Stomach (tissue), 9 donors: ENCODE measurements around the gene HSPG2. TPM values are rescaled to one million over a fixed set of nuclear protein-coding genes. Genes with fewer than 3 reads are reported as not detected.
"Not testable (repeated sequence)": the region's sequence is repeated elsewhere in the genome, so short reads cannot be mapped to it uniquely, and the experiment has no call there.

ENCODE experiments used
- DNase-seq, 2 donors: peaks; one replicate each; pipeline versions ENCODE4 v3.0.0 to v3.0.0-alpha.2; 2013 to 2019
- H3K27ac ChIP-seq, 5 donors: fragments of 200-600 bp in 4 of 5; sonication (generic) in 4 of 5; one replicate each; pipeline ENCODE4 v1.5.1; 2013 to 2019; ENCODE audit warnings: mild to moderate bottlenecking in 1 of 5, moderate library complexity in 1 of 5
- H3K27me3 ChIP-seq, 3 donors: fragments of 200-600 bp; sonication (generic); one replicate each; pipeline ENCODE4 v1.5.1; 2017 to 2019; ENCODE audit warnings: mixed run types in 1 of 3
- H3K36me3 ChIP-seq, 4 donors: fragments of 200-600 bp; sonication (generic); 1 replicate in 3 of 4; 2 replicates in 1 of 4; pipeline ENCODE4 v1.5.1; 2016 to 2019
- H3K4me1 ChIP-seq, 4 donors: fragments of 200-600 bp; sonication (generic); one replicate each; pipeline ENCODE4 v1.5.1; 2016 to 2019
- H3K4me3 ChIP-seq, 4 donors: fragments of 200-600 bp; sonication (generic) in 3 of 4; one replicate each; pipeline ENCODE4 v1.5.1; 2016 to 2019; ENCODE audit warnings: mild to moderate bottlenecking in 1 of 4
- H3K9me3 ChIP-seq, 4 donors: fragments of 200-600 bp; sonication (generic); one replicate each; pipeline ENCODE4 v1.5.1; 2016 to 2019
- CTCF ChIP-seq, 7 experiments: fragments of 450-650 bp in 4 of 7; fragments of 200-600 bp in 3 of 7; sonication (generic) in 3 of 7; IDR thresholded peaks; one replicate each; pipeline ENCODE4 v1.5.1; 2016 to 2019; ENCODE audit warnings: antibody characterized with exemption in 7 of 7, control low read depth in 2 of 7, mild to moderate bottlenecking in 1 of 7
- EP300 ChIP-seq: sonication (generic); formaldehyde crosslinking; IDR thresholded peaks from one replicate; pipeline ENCODE4 v1.6.1; 2017; ENCODE audit warnings: antibody characterized with exemption
- POLR2A ChIP-seq, 4 donors: fragments of 450-650 bp; IDR thresholded peaks; one replicate each; pipeline ENCODE4 v1.6.1; 2016; ENCODE audit warnings: antibody characterized with exemption in 4 of 4, control low read depth in 2 of 4, mild to moderate bottlenecking in 1 of 4, moderate library complexity in 1 of 4
- POLR2AphosphoS5 ChIP-seq, 3 donors: sonication (generic); formaldehyde crosslinking; IDR thresholded peaks; one replicate each; pipeline ENCODE4 v1.6.1; 2016; ENCODE audit warnings: antibody characterized with exemption in 3 of 3
- WGBS, 5 donors: extraction: QIAGEN DNeasy Blood & Tissue Kit in 3 of 5; methylation state at CpG; one replicate each; pipeline versions ENCODE4 v1.1.5 to v1.1.7; 2013 to 2018; 5-methylcytosine and 5-hydroxymethylcytosine counted together
- intact Hi-C: fragments of 100-400 bp; cut with DNase I; formaldehyde crosslinking; loops from one replicate; pipeline ENCODE4 v1.15.1; 2023; ENCODE audit warnings: low total_unique reads
- polyA plus RNA-seq, 3 donors: library from polyadenylated mRNA; stranded (reverse); fragments of 200-250 nt; gene quantifications; one replicate each; pipeline ENCODE4 v1.2.3, GENCODE V29; 2013
- total RNA-seq, 5 donors: library from RNA; depleted of rRNA; stranded (reverse); fragments of >200 nt; gene quantifications; one replicate each; pipeline versions ENCODE4 v1.1.0 to v1.2.3, GENCODE V29; 2014 to 2016
- donor health status: healthy with polysubstance abuse.
- donor health status: Bipolar disorder and iron deficiency.
- donor health status: healthy.

Gene HSPG2
- total and polyA plus RNA-seq, 8 donors: 21.7 to 504 (median 133) TPM

DNA sequence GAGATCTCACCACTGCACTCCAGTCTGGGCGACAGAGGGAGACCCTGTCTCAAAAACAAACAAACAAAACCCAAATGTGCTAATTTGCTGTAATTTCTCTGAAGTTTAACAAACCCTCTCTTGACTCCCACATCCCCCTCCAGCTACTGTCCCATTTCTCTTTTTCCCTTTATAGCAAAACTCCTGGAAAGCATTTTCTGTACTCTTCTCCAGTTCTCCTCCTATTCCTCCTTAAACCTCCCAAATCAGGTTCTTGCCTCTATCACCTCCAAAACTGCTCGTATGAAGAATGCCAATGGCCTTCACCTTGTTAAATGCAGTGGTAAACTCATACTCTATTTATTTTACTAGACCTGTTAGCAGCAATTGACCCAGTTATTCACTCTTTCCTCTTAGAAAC is 150.5 kb downstream of the HSPG2 start:
- H3K27ac ChIP-seq: peak overlapping the region in 2 of 5 donors; percentile 73 to 76
- no peaks in the 10 kb centered on the region for H3K36me3 ChIP-seq
- intact Hi-C loops: no loop called here
- DNase-seq: no peak
- no peaks in the 10 kb centered on the region for H3K9me3 ChIP-seq
- H3K27me3 ChIP-seq: no peaks in the 10 kb centered on the region
- peaks cover 12 to 39% (median 17%) of the 10 kb centered on the region in 4 donors for H3K4me1 ChIP-seq
- WGBS, 5 donors: 63 to 75% (median 69%) methylated on average over 2 of the region's 2 CpGs
- TF ChIP-seq EP300 (no peak), POLR2A (IDR thresholded peaks at IDR 0.05) (no peak), CTCF (IDR thresholded peaks at IDR 0.05) (no peak), POLR2AphosphoS5 (IDR thresholded peaks at IDR 0.05) (no peak)
- no peak overlapping the region for H3K4me3 ChIP-seq

GRCh38 chr1:21785764-21786163 is 151.3 kb downstream of the HSPG2 start:
- H3K9me3 ChIP-seq, H3K27ac ChIP-seq, DNase-seq, H3K36me3 ChIP-seq, intact Hi-C loops, H3K27me3 ChIP-seq, H3K4me3 ChIP-seq: not testable (repeated sequence)
- WGBS, 5 donors: 89 to 93% (median 91%) methylated on average over 9 of the region's 9 CpGs
- peaks cover 21 to 43% (median 26%) of the 10 kb centered on the region in 4 donors for H3K4me1 ChIP-seq

- intact Hi-C loops: no loop called here
- peak overlapping the region; percentile 78 to 100 (median 96) for H3K4me3 ChIP-seq
- 33 to 44% (median 38%) methylated on average over 26 to 32 of the region's 32 CpGs for WGBS, 5 donors
- H3K36me3 ChIP-seq: no peaks in the 10 kb centered on the region
- H3K4me1 ChIP-seq: peaks cover 34 to 57% (median 39%) of the 10 kb centered on the region in 4 donors
- H3K9me3 ChIP-seq: no peaks in the 10 kb centered on the region
- TF ChIP-seq POLR2AphosphoS5 (IDR thresholded peaks at IDR 0.05) (peak in 1 of 3 donors; percentile 35), EP300 (no peak)
- peak overlapping the region; percentile 96 to 100 (median 99) for H3K27ac ChIP-seq
- peak in 1 of 2 donors; percentile 97 for DNase-seq
- no peaks in the 10 kb centered on the region for H3K27me3 ChIP-seq
Observed at GRCh38 chr1:21783679-21784603, 153.2 kb downstream of the HSPG2 start.

DNA sequence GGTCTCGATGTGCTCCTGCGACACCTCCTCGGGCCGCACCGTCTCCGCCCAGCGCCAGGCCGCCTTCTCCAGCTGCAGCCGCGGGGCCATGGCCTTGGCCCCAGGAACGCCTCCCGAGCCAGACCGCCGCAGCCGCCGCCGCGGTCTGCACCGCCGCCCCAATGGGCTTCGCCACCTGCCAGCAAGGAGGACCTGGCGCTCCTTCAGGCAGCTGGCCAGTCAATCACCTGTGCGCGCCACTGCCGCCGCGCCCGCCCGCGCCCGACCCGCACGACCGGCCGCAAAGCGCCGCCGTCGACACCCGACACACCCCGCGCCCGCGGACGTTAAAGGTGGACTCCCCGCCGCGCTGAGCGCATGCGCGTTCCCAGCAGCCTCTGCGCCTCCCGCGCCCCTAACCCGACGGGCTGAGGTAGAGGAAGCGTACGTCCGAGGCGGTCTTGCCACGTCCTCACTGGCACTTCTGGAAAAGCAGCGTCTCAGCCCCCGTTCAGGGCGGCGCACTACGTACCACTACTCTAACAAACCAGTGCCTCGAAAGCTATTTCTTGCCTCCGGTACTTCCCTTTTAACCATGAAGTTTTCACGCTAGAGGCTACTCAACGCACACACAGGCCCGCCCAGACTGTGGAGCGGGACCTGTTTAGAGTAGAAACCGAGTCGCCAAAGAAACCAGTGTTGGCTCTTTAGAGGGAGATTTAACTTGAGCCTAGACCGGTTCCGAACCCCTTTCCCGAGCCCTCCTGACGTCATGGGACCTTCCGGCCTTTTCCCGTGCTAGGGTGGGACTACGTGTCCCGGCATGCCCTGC is 154.0 kb downstream of the HSPG2 start, which contains the start of gene USP48:
Gene USP48 (minus strand): TSS at position 282 of the 811 bp plus-strand sequence. CDS start 192 bp downstream, at position 90.
- intact Hi-C loops: no loop called here
- WGBS, 5 donors: 0 to 1% (median 0%) methylated on average over 21 to 82 of the region's 82 CpGs
- Histone ChIP-seq H3K27me3 (no peaks in the 10 kb centered on the region), H3K27ac (peak within 1 kb of the TSS; percentile 96 to 100 (median 99)), H3K4me3 (peak within 1 kb of the TSS; percentile 78 to 100 (median 96)), H3K4me1 (peaks cover 34 to 50% (median 39%) of the 10 kb centered on the region in 4 donors), H3K9me3 (no peaks in the 10 kb centered on the region), H3K36me3 (no peaks in the 10 kb centered on the region)
- peak; percentile 97 to 99 for DNase-seq
- TF ChIP-seq EP300: no peak
- TF ChIP-seq CTCF (IDR thresholded peaks at IDR 0.05): no peak
- TF ChIP-seq POLR2AphosphoS5 (IDR thresholded peaks at IDR 0.05): peak; percentile 97 to 99 (median 99)
- TF ChIP-seq POLR2A (IDR thresholded peaks at IDR 0.05): peak in 2 of 4 donors; percentile 79 to 88

GRCh38 chr1:21782349-21782867 is 154.7 kb downstream of the HSPG2 start:
- H3K27me3 ChIP-seq: no peaks in the 10 kb centered on the region
- no peaks in the 10 kb centered on the region for H3K36me3 ChIP-seq
- H3K27ac ChIP-seq: peak overlapping the region; percentile 96 to 100 (median 99)
- peak overlapping the region; percentile 78 to 100 (median 96) for H3K4me3 ChIP-seq
- no peak for TF ChIP-seq EP300
- no peak for TF ChIP-seq CTCF (IDR thresholded peaks at IDR 0.05)
- no peak for TF ChIP-seq POLR2A (IDR thresholded peaks at IDR 0.05)
- no peak for TF ChIP-seq POLR2AphosphoS5 (IDR thresholded peaks at IDR 0.05)
- H3K4me1 ChIP-seq: peaks cover 34 to 46% (median 39%) of the 10 kb centered on the region in 4 donors
- intact Hi-C loops: no loop called here
- H3K9me3 ChIP-seq: no peaks in the 10 kb centered on the region
- 0% methylated on average over 14 to 37 of the region's 37 CpGs for WGBS, 5 donors
- DNase-seq: peak; percentile 56 to 82
